ENCODE results near the gene ACER3. TPM values are rescaled to one million over a fixed set of nuclear protein-coding genes. Genes with fewer than 3 reads are reported as not detected.
"Not testable (repeated sequence)": the region's sequence is repeated elsewhere in the genome, so short reads cannot be mapped to it uniquely, and the experiment has no call there.

ACER3 gene
- 46.5 TPM for total RNA-seq
- long read RNA-seq, full-length matches to known transcripts = 14 of 35 reads
- long read RNA-seq, partial matches to known transcripts = 5 of 35 reads
- long read RNA-seq, other reads (novel, unspliced or antisense) = 16 of 35 reads

DNA sequence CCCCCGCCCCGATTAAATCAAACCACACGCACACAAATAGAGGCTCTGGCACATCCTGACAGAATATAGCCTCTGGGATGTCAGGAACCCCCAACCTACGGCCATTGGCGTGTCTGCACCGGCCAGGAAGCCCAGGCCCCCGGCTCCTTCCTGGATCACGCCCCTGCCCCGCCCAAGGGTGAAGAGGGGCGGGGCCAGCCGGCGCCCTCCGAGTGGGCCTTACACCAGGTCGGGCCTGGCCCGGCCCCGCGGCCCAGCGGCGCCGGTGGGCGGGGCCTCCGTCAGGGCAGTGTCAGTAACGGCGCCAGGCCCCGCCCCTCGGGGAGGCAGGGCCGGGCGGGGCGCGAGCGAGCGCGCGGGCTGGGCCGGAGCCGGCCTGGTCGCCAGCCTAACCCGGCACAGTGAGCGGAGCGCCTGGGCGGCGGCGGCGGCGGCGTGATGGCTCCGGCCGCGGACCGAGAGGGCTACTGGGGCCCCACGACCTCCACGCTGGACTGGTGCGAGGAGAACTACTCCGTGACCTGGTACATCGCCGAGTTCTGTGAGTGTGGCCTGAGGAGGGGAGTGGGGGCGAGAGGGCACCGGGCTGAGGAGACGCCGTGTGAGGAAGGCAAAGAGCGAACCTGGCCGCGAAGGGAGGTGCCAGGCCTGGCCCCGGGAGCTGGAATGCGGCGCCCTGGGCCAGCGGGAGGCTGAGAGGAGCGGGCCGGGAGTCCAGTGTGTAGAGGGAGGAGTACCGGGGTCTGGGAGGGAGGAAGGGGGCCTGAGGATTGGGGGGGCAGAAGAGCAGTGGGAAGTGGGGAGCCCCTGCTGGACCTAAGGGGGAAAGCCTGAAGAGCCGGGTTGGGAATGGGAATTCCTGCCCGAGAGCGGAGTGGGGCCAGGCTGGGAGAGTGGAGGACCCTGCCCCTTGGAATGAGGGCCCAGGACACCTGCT lies at the start of gene ACER3:
Gene ACER3 (plus strand): TSS at position 380 of the 937 bp plus-strand sequence. CDS start 59 bp downstream, at position 439.
- DNase-seq (ENCODE audit: low spot score) = peak; percentile 98

DNA sequence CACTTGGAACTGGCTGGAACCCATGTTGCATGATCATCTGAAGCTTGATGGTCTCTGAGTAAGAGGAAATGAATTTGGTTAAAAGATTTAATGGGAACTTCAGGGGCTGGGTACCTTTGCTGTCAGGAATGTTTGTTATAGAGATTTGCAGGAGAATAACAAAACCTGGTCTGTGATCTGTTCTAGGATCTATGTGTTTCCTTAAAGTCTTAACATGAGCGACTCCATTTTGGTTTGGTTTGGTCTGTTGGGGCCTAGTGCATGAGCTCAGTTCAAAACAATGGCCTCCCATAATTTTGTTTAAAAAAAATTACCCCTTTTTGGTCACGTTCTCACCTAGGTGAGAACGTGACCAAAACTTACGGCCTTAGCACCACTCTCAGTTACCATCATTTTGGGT lies 49.5 kb upstream of the ACER3 start:
- no peak for DNase-seq (ENCODE audit: low spot score)

DNA sequence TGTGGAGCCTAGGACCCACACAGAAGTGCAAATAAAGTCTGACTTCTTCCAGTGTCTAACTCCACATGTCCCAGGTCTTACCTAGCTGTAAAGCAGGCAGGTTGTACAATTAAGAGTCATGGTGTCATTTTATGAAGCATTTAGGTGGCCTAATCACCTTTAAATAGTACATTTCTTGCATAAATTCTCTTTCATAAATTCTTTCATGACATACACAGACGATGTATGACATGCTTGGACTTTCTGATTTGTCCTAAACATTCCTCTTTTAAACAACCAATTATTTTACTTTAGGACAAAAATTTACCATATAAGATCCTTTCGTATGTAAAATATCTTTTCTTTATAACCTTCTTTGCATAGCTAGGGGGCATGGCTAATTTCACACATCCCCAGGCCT lies 46.3 kb upstream of the ACER3 start:
- DNase-seq (ENCODE audit: low spot score) = no peak

DNA sequence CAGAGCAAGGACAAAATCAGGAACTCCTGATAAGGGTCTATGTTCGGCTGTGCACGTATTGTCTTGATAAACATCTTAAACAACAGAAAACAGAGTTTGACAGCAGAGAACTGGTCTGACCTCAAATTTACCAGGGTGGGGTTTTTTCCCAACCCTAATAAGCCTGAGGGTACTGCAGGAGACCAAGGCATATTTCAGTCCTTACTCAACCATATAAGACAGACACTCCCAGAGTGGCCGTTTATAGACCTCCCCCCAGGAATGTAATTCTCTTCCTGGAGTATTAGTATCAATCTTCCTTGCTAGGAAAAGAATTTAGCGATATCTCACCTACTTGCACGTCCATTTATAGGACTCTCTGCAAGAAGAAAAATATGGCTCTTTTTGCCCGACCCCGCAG lies 45.0 kb upstream of the ACER3 start:
- not testable (repeated sequence) for DNase-seq (ENCODE audit: low spot score)

DNA sequence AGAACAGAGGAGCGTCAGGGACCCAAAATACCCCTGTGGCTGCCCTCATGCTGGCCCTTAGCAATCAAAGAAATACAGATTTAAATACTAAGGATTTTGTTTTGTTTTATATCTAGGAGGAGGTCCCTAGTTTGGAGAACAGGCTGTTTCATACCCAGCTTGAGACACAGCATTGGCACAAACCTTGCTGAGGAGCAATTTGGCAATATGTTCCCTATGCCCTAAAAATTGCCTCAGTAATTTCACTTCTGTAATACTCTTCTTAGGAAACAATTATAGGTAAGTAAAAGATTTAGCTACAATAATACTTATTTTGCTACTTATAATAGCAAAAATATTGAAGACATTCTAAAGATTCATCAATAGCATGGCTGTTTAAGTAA lies 40.5 kb upstream of the ACER3 start:
- DNase-seq (ENCODE audit: low spot score) = no peak

DNA sequence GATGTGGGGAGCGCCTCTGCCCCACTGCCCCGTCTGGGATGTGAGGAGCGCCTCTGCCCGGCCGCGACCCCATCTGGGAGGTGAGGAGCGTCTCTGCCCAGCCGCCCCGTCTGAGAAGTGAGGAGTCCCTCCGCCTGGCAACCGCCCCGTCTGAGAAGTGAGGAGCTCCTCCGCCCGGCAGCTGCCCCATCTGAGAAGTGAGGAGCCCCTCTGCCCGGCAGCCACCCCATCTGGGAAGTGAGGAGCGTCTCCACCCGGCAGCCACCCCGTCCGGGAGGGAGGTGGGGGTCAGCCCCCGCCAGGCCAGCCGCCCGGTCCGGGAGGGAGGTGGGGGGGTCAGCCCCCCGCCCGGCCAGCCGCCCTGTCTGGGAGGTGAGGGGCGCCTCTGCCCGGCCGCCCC lies 39.3 kb upstream of the ACER3 start:
- DNase-seq (ENCODE audit: low spot score) = peak; percentile 74

DNA sequence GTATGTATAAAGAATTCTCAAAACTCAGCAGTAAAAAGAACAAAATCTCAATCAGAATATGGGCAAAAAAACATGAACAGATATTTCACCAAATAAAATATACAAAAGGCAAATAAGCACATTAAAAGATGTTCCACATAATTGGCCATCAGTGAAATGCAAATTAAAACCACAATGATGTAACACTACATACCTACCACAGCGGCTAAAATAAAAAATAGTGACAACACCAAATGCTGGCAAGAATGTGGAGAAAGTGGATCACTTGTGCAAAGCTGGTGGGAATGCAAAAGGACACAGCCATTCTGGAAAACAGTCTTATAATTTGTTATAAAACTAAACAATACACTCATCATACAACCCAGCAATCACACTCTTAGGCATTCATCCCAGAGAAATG lies 38.3 kb upstream of the ACER3 start:
- no peak for DNase-seq (ENCODE audit: low spot score)

DNA sequence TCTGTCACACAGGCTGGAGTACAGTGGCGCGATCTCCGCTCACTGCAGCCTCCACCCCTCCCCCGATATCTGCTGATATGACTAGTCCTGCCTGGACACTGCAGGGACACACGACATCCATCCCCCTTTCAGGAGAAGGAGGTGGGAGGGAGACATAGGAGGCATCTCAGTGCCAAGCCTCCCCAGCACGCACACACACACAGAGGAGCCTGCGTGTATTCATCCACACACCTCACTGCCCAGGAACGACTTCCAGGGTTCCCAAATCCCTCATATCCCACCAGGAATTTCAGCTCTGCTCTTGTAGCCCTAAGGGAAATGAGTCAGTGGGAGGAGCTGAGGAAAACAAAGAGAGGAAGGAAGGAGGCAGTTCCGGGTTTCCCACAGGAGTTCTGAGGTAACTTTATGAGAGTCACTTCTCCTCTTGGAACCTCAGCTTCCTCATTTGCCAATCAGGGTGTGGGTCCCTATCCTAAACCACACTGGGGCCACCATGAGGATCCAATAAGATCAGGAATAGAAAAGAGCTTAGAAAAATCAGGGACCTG lies 37.2 kb upstream of the ACER3 start:
- no peak for DNase-seq (ENCODE audit: low spot score)

DNA sequence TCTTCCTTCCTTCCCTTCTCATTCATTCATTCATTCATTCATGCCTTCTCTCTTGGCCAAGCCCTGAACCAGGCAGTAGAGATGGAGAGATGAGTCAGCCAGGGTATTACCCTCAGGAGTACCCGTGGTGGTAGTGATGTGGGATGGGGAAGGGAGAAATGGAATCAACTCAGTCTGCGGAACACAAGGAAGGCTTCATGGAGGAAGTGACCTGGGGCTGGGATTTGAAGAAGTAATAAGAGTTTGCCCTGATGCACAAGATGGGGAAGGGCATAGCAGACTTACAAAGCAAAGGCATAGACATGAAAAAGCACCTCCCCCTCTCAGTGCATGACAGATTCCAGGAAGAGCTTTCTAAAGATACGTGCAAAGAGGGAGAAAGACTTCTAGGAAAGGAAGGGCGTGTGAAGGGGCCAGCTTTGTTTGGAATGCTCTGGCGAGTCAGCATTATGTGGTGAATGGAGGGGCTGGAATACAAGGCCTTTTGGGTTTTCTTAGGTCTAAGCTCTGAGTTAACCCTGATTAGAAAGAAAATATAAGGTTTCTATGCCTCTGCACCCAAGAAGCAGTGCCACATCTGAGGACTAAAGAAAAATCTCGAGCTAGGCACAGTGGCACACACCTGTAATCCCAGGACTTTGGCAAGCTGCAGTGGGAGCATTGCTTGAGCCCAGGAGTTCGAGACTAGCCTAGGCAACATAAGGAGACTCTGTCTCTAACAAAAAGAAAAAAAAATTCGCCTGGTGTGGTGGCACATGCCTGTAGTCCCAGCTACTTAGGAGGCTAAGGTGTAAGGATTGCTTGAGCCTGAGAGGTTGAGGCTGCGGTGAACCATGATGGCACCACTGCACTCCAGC lies 36.4 kb upstream of the ACER3 start:
- no peak for DNase-seq (ENCODE audit: low spot score)

DNA sequence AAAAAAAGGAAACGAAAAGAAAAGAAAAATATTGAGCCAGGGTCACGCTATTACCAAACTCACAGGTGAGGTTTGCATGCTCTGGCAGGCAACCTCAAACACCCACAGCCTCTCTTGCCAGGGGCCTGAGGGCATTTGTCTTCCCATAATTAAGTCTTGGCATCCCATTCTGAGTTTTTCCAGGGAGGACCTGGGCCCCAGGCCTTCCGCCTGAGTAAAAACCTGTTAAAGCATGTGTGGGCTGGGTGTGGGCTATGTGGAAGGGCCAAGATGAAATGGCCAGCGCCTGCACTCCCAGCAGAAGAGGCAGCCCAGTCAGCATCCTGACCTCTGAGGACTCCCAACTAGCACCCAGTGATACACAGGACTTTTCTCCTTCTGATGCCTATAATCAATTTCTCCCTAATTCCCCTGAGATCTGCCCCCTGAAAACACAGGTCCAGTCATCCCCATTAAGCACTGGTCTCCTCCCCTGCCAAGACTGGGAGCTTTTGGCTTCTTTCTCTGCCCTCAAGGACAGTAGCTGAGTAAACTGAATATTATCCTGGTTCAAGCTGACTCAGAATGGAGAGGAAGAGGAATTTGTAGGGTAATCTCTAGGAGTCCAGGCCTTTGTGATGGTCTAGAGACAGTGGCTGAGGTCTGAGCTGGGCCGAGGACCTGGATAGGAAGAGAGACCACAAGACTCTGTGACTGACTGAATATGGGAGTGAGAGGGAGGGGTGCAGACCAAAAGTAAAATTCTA lies 35.6 kb upstream of the ACER3 start:
- DNase-seq (ENCODE audit: low spot score) = no peak

DNA sequence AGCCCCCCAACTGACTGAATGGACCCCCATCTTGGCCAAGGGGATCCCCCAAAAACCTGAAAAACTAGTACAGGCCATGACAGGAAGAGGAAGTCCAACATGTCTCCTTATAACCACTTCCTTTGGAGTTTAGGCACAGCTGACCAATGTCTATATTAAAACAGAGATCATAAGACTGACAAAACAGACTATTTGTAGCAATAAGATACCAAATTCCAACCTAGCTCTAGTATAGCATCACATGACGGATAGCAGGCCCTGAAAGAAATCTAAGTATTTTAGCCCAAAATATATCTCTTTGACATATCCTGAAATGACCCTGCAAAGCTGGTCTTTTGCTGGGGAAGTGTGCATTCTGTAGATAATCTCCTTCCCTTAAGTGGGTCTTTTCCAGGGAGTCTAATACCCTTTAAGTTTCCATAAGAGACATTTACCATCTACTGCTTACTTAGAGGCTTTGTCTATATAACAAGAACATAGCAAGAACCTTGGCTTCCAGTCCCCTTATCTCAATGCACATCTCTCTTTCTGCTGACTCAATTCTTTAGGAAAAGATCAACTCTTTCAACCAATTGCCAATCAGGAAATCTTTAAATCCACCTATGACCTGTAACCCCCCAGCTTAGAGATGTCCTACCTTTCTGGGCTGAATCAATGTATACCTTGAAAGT lies 34.9 kb upstream of the ACER3 start:
- DNase-seq (ENCODE audit: low spot score) = no peak

DNA sequence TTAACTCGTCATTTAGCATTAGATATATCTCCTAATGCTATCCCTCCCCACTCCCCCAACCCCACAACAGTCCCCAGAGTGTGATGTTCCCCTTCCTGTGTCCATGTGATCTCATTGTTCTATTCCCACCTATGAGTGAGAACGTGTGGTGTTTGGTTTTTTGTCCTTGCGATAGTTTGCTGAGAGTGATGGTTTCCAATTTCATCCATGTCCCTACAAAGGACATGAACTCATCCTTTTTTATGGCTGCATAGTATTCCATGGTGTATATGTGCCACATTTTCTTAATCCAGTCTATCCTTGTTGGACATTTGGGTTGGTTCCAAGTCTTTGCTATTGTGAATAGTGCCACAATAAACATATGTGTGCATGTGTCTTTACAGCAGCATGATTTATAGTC lies 34.2 kb upstream of the ACER3 start:
- DNase-seq (ENCODE audit: low spot score) = not testable (repeated sequence)

DNA sequence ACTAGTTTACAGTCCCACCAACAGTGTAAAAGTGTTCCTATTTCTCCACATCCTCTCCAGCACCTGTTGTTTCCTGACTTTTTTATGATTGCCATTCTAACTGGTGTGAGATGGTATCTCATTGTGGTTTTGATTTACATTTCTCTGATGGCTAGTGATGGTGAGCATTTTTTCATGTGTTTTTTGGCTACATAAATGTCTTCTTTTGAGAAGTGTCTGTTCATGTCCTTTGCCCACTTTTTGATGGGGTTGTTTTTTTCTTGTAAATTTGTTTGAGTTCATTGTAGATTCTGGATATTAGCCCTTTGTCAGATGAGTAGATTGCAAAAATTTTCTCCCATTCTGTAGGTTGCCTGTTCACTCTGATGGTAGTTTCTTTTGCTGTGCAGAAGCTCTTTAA lies 33.7 kb upstream of the ACER3 start:
- not testable (repeated sequence) for DNase-seq (ENCODE audit: low spot score)

DNA sequence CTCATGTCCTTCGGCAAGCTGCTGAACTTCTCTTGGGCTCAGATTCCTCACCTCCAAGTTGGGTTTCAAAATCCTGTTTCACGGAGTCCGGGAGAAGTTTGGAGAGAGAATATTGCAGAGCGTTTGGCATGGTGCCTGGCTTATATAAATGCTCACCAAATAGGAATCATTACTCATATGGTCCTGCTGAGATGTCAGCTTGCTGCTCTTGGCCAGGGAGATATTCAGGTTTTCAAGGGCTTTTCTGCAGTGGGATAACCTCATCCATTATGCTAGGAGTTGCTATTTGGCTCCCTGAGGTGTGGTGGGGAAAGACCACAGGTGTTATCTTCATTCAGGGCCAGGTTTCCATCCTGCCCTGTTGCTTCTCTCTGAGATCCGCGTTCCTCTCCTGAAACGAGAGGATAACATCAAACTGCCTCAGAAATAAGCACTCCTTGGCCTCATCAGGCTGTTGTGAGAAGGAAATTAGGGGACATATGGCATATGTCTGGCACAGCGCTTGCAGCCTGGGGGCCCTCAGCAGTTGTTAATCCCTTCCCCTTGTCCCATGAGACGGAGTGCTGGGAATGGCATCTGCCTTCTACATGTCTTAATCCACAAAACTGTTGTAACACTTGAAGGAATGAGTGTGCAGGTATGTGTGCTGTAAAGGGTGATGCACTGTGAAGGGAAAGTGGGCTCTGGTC lies 29.9 kb upstream of the ACER3 start:
- no peak for DNase-seq (ENCODE audit: low spot score)

DNA sequence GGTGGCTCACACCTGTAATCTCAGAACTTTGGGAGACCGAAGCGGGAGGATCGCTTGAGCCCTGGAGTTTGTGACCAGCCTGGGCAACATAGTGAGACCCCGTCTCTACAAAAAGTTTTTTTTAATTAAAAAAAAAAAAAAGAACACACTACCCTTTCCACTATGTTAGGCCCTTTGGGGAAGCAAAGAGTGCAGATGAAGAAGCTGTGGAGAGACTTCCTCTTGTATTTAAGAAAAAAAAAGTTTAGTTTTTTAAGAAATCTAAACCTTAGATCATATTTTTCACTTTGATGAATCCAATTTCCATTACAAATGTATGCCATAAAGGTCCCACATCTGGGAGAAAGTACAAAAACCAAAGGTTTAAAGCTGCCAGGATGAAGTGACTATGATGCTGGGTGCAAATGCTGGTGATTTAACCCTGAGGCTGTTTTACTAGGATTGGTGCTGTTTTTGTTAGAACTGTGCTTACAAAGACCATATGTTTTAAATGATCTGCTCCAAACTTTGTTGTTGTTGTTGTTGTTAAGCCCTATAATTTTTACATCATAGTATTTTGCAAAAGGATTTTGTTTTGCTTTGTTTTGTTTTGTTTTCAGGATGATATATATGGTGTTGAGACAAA lies 28.9 kb upstream of the ACER3 start:
- DNase-seq (ENCODE audit: low spot score) = no peak

DNA sequence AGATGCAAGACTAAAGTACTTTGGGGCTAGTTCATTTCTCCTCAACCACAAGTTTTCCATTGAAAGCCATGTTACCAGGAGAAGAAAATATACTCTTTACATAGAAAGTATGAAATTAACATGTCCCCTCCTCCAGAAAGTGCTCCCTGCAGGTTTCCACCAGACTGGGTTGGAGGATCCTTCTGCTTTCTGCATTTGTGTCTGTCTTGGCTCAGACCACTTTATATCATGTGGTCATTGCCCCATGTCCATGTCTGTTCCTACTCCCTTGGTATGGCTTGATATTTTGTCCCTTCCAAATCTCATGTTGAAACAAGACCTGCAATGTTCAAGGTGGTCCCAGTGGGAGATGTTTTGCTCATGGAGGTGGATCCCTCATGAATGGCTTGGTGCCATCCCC lies 28.4 kb upstream of the ACER3 start:
- no peak for DNase-seq (ENCODE audit: low spot score)

DNA sequence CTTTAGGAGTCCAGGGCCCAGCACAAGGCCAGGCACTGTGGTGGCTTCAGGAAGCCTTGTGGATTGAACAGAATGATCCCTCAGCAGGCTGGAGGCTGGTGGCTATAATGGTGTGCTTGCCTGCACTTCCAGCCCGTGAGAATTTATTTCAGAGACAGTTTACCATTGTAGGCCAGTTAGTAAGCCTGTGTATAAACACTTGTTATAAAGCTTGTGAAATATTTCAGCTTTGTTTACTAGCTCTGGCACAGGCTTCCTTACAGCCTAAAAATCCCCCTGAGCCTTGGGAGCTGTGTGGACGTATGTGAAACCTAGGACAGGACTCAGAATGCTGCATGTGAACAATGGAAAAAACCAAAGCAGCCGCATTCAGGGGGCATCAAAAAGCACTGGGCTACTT lies 26.6 kb upstream of the ACER3 start:
- no peak for DNase-seq (ENCODE audit: low spot score)

DNA sequence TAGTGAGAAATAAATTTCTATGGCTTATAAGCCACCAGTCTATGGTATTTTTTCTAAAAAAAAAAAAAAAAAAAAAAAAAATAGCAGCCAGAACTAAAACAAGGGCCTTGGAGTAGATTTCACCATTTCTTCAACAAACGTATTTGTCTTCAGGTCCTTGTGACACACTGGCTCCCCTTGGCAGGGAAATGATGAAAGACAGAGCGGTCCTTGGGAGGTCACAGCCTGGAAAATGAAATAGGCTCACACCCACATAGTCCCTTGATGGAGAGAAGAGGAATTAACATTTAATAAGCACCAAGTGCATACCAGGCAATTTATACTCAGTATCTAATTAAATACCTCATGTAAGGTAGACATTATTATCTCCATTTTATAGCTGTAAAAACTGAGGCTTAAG lies 25.7 kb upstream of the ACER3 start:
- DNase-seq (ENCODE audit: low spot score) = no peak

DNA sequence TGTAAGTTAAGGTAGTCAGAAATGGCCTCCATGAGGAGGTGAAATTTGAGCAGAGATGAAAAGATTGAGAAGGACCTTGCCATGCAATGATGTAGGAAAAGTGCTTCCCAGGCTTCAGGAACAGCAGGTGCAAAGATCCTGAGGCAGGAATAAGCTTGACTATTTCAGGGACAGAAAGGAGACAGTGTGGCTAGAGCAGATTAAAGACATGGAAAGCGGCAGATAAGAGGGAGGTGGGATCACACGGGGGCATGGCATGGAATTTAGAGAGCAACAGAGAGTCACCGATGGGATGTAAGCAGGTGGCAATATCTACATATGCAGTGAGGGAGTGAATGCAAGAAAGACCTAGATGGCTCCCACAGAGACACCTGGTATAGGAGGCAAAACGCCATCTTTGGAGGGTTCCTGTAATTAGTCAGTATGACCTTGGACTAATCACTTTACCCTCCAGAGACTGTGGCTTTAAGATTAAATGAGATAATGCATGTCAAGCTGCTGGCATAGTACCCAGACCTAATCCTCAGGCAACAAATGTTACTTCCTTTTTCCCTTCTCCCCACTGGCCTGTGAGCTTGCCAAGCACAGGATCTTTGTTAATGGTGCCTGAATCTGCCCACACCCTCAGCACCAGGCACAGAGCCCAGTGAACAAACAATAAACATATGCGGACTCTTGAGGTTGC lies 24.6 kb upstream of the ACER3 start:
- no peak for DNase-seq (ENCODE audit: low spot score)

Data from mesenteric fat pad (tissue), 1 donor.